GM19193 (cell line): ENCODE measurements around the gene CARM1.

Experiments
- POLR2A ChIP-seq: IDR thresholded peaks from 4 replicates; pipeline ENCODE4 v1.6.1; 2011; ENCODE audit not compliant: insufficient read depth, insufficient read length; ENCODE audit errors: extremely low read depth

The CARM1 gene

GRCh38 chr19:10884274-10884673 is 12.9 kb downstream of the CARM1 start:
- no peak for TF ChIP-seq POLR2A

GRCh38 chr19:10885201-10886169 is 14.1 kb downstream of the CARM1 start:
- TF ChIP-seq POLR2A: no peak

GRCh38 chr19:10887616-10888367 is 16.4 kb downstream of the CARM1 start:
- TF ChIP-seq POLR2A: no peak

GRCh38 chr19:10888421-10888866 is 17.1 kb downstream of the CARM1 start:
- TF ChIP-seq POLR2A: no peak

- TF ChIP-seq POLR2A: no peak
These were observed 18.5 kb downstream of the CARM1 start for GRCh38 chr19:10889880-10890279.

- no peak for TF ChIP-seq POLR2A
These were observed 20.2 kb downstream of the CARM1 start for GRCh38 chr19:10891405-10892086.

- no peak for TF ChIP-seq POLR2A
These were observed 20.9 kb downstream of the CARM1 start for GRCh38 chr19:10892256-10892655.

GRCh38 chr19:10894911-10895213 is 23.5 kb downstream of the CARM1 start:
- no peak for TF ChIP-seq POLR2A

GRCh38 chr19:10895363-10895762 is 24.0 kb downstream of the CARM1 start:
- no peak for TF ChIP-seq POLR2A

GRCh38 chr19:10895920-10896319 is 24.6 kb downstream of the CARM1 start:
- TF ChIP-seq POLR2A: no peak

- no peak for TF ChIP-seq POLR2A
These were observed 25.6 kb downstream of the CARM1 start for GRCh38 chr19:10896851-10897526.

GRCh38 chr19:10898633-10899032 is 27.3 kb downstream of the CARM1 start:
- TF ChIP-seq POLR2A: no peak

GRCh38 chr19:10899151-10899653 is 27.8 kb downstream of the CARM1 start:
- TF ChIP-seq POLR2A: no peak

- TF ChIP-seq POLR2A: no peak
These were observed 36.6 kb downstream of the CARM1 start for GRCh38 chr19:10907925-10908324.

- TF ChIP-seq POLR2A: no peak
These were observed 37.1 kb downstream of the CARM1 start for GRCh38 chr19:10908380-10908960.
